Type B pancreatic cell (in vitro differentiated cells): ENCODE data around the gene CCDC174. TPM values are rescaled to one million over a fixed set of nuclear protein-coding genes. Genes with fewer than 3 reads are reported as not detected.

Experiments
- DNase-seq: peaks from one replicate; pipeline ENCODE4 v3.0.0; 2021; ENCODE audit warnings: mixed read lengths; ENCODE audit not compliant: unreplicated experiment; ENCODE audit errors: extremely low spot score
- H3K27ac Mint-ChIP-seq: 2 replicates; pipeline ENCODE4 v1.8.0; 2021; ENCODE audit warnings: mild to moderate bottlenecking, mixed read lengths
- H3K27me3 Mint-ChIP-seq: 2 replicates; pipeline ENCODE4 v1.8.0; 2021; ENCODE audit warnings: mixed read lengths
- H3K36me3 Mint-ChIP-seq: 2 replicates; pipeline ENCODE4 v1.8.0; 2021; ENCODE audit warnings: mixed read lengths
- H3K4me1 Mint-ChIP-seq: one replicate; pipeline ENCODE4 v1.8.0; 2021; ENCODE audit warnings: mixed read lengths; ENCODE audit not compliant: unreplicated experiment
- H3K4me3 Mint-ChIP-seq: 2 replicates; pipeline ENCODE4 v1.8.0; 2021; ENCODE audit warnings: mild to moderate bottlenecking, mixed read lengths
- H3K9me3 Mint-ChIP-seq: 2 replicates; pipeline ENCODE4 v1.8.0; 2021; ENCODE audit warnings: mixed read lengths
- total RNA-seq: library from RNA; stranded (reverse); gene quantifications from 2 replicates; pipeline ENCODE4 v1.2.1, GENCODE V29; 2021; ENCODE audit warnings: low replicate concordance
- TF ChIP-seq, protein P1 (sequence below): fragments of 200-600 bp; sonication (generic); conservative IDR thresholded peaks from 2 replicates; pipeline ENCODE4 v1.5.0; 2021; ENCODE audit warnings: antibody characterized with exemption, mild to moderate bottlenecking

CCDC174 gene
- total RNA-seq, 1 donor from 2014 or later = 23.2 TPM

DNA sequence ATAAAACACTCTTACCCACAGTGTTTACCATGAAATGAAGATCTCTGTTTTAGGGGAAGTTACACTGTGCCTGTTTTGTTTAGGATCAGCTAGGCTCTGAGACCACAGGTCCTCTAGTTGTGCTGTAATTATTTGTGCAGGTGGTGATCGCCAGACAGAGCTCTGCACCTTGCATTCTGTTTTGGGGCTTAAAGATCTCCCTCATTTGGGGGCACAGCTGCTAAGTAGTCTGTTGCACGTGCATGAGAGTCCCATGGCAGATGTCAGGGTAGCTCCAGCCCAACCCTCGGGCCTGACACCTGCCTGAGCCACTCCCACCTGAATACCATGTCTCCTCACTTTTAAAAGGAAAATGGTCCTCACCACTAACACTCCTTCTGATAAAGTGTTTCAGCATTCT lies 35.8 kb downstream of the CCDC174 start:
- no peak for DNase-seq
- TF ChIP-seq, protein P1, sequence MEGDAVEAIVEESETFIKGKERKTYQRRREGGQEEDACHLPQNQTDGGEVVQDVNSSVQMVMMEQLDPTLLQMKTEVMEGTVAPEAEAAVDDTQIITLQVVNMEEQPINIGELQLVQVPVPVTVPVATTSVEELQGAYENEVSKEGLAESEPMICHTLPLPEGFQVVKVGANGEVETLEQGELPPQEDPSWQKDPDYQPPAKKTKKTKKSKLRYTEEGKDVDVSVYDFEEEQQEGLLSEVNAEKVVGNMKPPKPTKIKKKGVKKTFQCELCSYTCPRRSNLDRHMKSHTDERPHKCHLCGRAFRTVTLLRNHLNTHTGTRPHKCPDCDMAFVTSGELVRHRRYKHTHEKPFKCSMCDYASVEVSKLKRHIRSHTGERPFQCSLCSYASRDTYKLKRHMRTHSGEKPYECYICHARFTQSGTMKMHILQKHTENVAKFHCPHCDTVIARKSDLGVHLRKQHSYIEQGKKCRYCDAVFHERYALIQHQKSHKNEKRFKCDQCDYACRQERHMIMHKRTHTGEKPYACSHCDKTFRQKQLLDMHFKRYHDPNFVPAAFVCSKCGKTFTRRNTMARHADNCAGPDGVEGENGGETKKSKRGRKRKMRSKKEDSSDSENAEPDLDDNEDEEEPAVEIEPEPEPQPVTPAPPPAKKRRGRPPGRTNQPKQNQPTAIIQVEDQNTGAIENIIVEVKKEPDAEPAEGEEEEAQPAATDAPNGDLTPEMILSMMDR = no peak
- no peaks in the 10 kb centered on the region for H3K36me3 Mint-ChIP-seq
- H3K27ac Mint-ChIP-seq = no peak overlapping the region
- no peaks in the 10 kb centered on the region for H3K4me1 Mint-ChIP-seq
- H3K27me3 Mint-ChIP-seq = peaks cover 22% of the 10 kb centered on the region
- H3K9me3 Mint-ChIP-seq = no peaks in the 10 kb centered on the region
- H3K4me3 Mint-ChIP-seq = no peak overlapping the region

DNA sequence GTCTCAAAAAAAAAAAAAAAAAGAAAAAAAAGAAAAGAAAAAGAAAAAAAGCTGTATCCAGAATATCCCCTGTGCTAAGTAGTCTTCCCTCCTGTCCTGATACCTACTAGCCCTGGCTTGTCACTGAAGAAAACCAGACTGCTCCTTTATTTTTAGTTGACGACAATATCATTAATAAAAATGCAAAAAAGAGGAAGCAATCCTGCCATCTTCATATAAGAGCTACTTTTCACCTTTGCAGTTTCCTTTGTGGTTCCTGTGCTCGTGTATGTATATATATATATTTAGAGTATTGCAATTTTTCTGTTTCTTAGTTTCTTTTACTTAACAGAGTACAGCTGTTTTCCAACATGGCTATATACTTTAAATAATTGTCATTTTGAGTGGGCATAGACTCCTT lies 37.0 kb downstream of the CCDC174 start:
- Mint-ChIP-seq H3K36me3 (no peaks in the 10 kb centered on the region), H3K27me3 (peaks cover 25% of the 10 kb centered on the region), H3K4me3 (no peak overlapping the region), H3K4me1 (no peaks in the 10 kb centered on the region), H3K9me3 (no peaks in the 10 kb centered on the region), H3K27ac (no peak overlapping the region)
- DNase-seq = no peak
- TF ChIP-seq, protein P1 = no peak

DNA sequence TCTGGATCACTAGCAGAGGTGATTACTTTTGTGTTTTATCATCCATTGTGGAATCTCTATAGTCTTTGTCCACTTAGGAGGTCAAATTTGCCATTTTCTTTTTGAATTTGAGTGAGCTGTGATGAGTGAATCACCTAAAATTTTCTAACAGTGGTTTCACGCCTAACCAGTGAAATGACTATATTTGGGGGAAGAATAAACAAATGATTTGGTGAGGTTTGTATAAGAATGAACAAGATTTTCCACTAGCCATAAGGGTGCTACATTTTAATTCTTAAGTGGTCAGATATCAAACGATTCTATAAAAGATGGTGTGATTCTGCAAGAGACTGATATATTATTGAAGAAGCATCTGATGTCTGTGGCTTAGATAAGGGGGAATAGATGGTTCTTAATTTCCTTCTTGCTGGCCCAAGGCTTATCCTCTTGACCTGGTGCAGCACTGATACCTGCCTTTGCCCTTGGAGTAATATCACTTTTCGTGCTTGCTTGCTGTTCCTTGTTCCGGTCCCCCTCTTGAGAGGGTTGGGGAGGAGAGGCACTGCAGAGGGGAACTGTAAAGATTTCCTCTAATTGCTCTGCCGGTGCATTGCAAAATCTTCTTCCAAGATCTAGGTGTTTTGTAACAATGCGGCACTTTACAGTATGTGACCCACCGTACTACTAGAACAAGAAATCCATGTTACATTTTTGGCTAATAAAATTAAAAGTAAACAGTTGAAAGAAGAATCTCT lies 37.9 kb downstream of the CCDC174 start:
- no peak overlapping the region for H3K27ac Mint-ChIP-seq
- TF ChIP-seq, protein P1 = no peak
- no peaks in the 10 kb centered on the region for H3K36me3 Mint-ChIP-seq
- H3K27me3 Mint-ChIP-seq = peaks cover 30% of the 10 kb centered on the region
- no peaks in the 10 kb centered on the region for H3K4me1 Mint-ChIP-seq
- no peak for DNase-seq
- no peak overlapping the region for H3K4me3 Mint-ChIP-seq
- H3K9me3 Mint-ChIP-seq = no peaks in the 10 kb centered on the region

DNA sequence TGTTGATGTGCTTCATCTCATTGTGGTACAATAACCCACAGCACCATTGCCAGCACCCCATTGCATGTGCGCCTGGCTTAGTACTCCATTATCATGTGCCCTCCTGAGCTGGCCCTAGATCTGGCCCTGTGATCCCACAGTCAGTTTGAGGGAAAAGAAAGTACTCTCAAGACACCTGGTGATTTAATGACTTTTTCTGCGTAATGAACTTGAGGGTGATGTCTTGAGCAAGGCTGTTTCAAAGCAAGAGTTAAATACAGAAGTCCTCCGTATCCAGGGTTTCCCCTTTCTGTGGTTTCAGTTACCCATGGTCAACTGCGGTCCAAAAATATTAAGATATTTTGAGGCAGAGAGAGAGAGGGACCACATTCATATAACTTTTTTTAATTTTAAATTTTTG lies 39.7 kb downstream of the CCDC174 start:
- Mint-ChIP-seq H3K27ac (no peak overlapping the region), H3K4me1 (no peaks in the 10 kb centered on the region), H3K36me3 (no peaks in the 10 kb centered on the region), H3K27me3 (peaks cover 35% of the 10 kb centered on the region), H3K9me3 (no peaks in the 10 kb centered on the region), H3K4me3 (no peak overlapping the region)
- TF ChIP-seq, protein P1 = no peak
- DNase-seq = no peak

DNA sequence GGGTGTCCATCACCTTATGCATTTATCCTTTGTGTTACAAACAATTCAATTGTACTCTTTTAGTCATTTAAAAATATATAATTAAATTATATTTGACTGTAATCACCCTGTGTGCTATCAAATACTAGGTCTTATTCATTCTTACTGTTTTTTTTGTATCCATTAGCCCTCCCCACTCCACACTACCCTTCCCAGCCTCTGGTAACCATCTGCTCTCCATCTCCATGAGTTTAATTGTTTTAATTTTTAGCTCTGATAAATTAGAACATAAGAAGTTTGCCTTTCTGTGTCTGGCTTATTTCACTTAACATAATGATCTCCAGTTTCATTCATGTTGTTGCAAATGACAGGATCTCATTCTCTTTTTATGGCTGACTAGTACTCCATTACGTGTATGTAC lies 40.2 kb downstream of the CCDC174 start:
- Mint-ChIP-seq H3K4me3 (no peak overlapping the region), H3K4me1 (no peaks in the 10 kb centered on the region), H3K27ac (no peak overlapping the region), H3K27me3 (peaks cover 35% of the 10 kb centered on the region), H3K9me3 (no peaks in the 10 kb centered on the region), H3K36me3 (no peaks in the 10 kb centered on the region)
- TF ChIP-seq, protein P1 = no peak
- no peak for DNase-seq
